Gastroesophageal sphincter (tissue), 3 donors: Measurements from ENCODE around the gene PLA2G2F.

Experiments
- EP300 ChIP-seq: sonication (generic); formaldehyde crosslinking; IDR thresholded peaks from one replicate; pipeline ENCODE4 v1.6.1; 2017; ENCODE audit warnings: antibody characterized with exemption, mild to moderate bottlenecking
- POLR2A ChIP-seq, 2 donors: fragments of 450-650 bp; IDR thresholded peaks; one replicate each; pipeline ENCODE4 v1.6.1; 2017; ENCODE audit warnings: antibody characterized with exemption in 2 of 2, mild to moderate bottlenecking in 2 of 2, moderate library complexity in 1 of 2
- POLR2AphosphoS5 ChIP-seq: sonication (generic); formaldehyde crosslinking; IDR thresholded peaks from one replicate; pipeline ENCODE4 v1.6.1; 2017; ENCODE audit warnings: antibody characterized with exemption
- TF ChIP-seq, protein P1 (sequence below), 4 experiments: fragments of 200-600 bp in 2 of 4; fragments of 450-650 bp in 2 of 4; sonication (generic) in 1 of 4; IDR thresholded peaks; one replicate each; pipeline ENCODE4 v1.5.1; 2017 to 2019; ENCODE audit warnings: antibody characterized with exemption in 4 of 4, mild to moderate bottlenecking in 2 of 4, moderate library complexity in 2 of 4

DNA sequence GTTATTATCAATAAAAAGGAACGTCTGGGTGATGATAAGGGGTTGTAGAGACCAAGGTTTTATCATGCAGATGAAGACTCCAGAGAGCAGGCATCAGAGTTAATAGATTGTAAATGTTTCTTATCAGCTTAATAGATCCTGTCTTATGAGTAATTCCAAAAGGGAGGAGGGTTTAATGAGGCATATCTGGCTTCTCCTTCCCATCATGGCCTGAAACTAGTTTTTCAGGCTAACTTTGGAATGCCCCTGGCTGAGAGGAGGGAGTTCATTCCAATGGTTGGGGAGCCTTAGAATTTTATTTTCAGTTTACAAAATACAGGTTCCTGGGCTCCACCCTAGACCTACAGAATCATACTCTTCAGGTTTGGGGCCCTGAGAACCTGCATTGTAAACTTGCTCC lies 33.3 kb upstream of the PLA2G2F start:
- TF ChIP-seq, protein P1, sequence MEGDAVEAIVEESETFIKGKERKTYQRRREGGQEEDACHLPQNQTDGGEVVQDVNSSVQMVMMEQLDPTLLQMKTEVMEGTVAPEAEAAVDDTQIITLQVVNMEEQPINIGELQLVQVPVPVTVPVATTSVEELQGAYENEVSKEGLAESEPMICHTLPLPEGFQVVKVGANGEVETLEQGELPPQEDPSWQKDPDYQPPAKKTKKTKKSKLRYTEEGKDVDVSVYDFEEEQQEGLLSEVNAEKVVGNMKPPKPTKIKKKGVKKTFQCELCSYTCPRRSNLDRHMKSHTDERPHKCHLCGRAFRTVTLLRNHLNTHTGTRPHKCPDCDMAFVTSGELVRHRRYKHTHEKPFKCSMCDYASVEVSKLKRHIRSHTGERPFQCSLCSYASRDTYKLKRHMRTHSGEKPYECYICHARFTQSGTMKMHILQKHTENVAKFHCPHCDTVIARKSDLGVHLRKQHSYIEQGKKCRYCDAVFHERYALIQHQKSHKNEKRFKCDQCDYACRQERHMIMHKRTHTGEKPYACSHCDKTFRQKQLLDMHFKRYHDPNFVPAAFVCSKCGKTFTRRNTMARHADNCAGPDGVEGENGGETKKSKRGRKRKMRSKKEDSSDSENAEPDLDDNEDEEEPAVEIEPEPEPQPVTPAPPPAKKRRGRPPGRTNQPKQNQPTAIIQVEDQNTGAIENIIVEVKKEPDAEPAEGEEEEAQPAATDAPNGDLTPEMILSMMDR (IDR thresholded peaks at IDR 0.05), result no peak
- TF ChIP-seq POLR2A (IDR thresholded peaks at IDR 0.05) (no peak), EP300 (no peak), POLR2AphosphoS5 (no peak)
